Keratinocyte (primary cell): Measurements from ENCODE around the gene TAF6. TPM values are rescaled to one million over a fixed set of nuclear protein-coding genes. Genes with fewer than 3 reads are reported as not detected.

ENCODE experiments used
- DNase-seq: peaks from one replicate; pipeline ENCODE4 v3.0.0-alpha.2; 2011; ENCODE audit warnings: low read depth, missing footprints, low spot score
- FAIRE-seq: peaks from 2 replicates; lab custom pipeline; 2011; peaks lifted over from hg19 to GRCh38; lab: Jason Lieb, UNC
- H2AFZ ChIP-seq: 2 replicates; pipeline ENCODE4 v1.6.0; 2012; ENCODE audit warnings: low read length, control low read depth, inconsistent platforms; ENCODE audit not compliant: control insufficient read depth
- H3K27ac ChIP-seq: 2 replicates; pipeline ENCODE4 v1.5.1; 2011; ENCODE audit warnings: low read length; ENCODE audit not compliant: control insufficient read depth, insufficient read depth
- H3K27me3 ChIP-seq: 3 replicates; pipeline ENCODE4 v1.6.0; 2011; ENCODE audit warnings: low read length; ENCODE audit not compliant: control insufficient read depth, insufficient read depth; ENCODE audit errors: extremely low read depth
- H3K36me3 ChIP-seq, 2 experiments: 2 replicates in 1 of 2; 3 replicates in 1 of 2; pipeline ENCODE4 v1.5.1; 2011; ENCODE audit warnings: low read length in 2 of 2, mild to moderate bottlenecking in 1 of 2; ENCODE audit not compliant: control insufficient read depth in 2 of 2, insufficient read depth in 2 of 2; ENCODE audit errors: extremely low read depth in 1 of 2
- H3K4me1 ChIP-seq: 3 replicates; pipeline ENCODE4 v1.5.1; 2011; ENCODE audit warnings: low read length; ENCODE audit not compliant: control insufficient read depth, insufficient read depth; ENCODE audit errors: extremely low read depth
- H3K4me2 ChIP-seq: 3 replicates; pipeline ENCODE4 v1.6.0; 2011; ENCODE audit warnings: low read depth, low read length; ENCODE audit not compliant: control insufficient read depth, insufficient read depth; ENCODE audit errors: extremely low read depth
- H3K4me3 ChIP-seq, 3 experiments: fragments of 200-600 bp in 1 of 3; sonication (generic) in 1 of 3; 2 replicates in 2 of 3; 3 replicates in 1 of 3; pipeline ENCODE4 v1.5.1; 2011 to 2016; ENCODE audit warnings: low read length in 3 of 3, mild to moderate bottlenecking in 3 of 3, control low read depth in 2 of 3, inconsistent platforms in 1 of 3, low read depth in 1 of 3, mixed read lengths in 1 of 3, mixed run types in 1 of 3, moderate library complexity in 1 of 3; ENCODE audit not compliant: control insufficient read depth in 2 of 3, insufficient read depth in 2 of 3; ENCODE audit errors: extremely low read depth in 1 of 3
- H3K79me2 ChIP-seq: 2 replicates; pipeline ENCODE4 v1.6.0; 2012; ENCODE audit warnings: low read length; ENCODE audit not compliant: control insufficient read depth, insufficient read depth
- H3K9ac ChIP-seq: 3 replicates; pipeline ENCODE4 v1.6.0; 2011; ENCODE audit warnings: low read length; ENCODE audit not compliant: control insufficient read depth, insufficient read depth; ENCODE audit errors: extremely low read depth
- H3K9me1 ChIP-seq: 3 replicates; pipeline ENCODE4 v1.6.0; 2011; ENCODE audit warnings: low read length; ENCODE audit not compliant: control insufficient read depth, insufficient read depth; ENCODE audit errors: extremely low read depth
- H3K9me3 ChIP-seq: 2 replicates; pipeline ENCODE4 v1.5.1; 2012; ENCODE audit warnings: low read depth, low read length; ENCODE audit not compliant: control insufficient read depth
- H4K20me1 ChIP-seq: 3 replicates; pipeline ENCODE4 v1.6.0; 2011; ENCODE audit warnings: low read length; ENCODE audit not compliant: control insufficient read depth, insufficient read depth; ENCODE audit errors: extremely low read depth
- dilution Hi-C: fragments of 300-500 bp; cut with MboI; formaldehyde crosslinking; loops from one replicate; pipeline ENCODE4 v1.7.0; 2020; ENCODE audit warnings: low sequenced_read_pairs; ENCODE audit not compliant: extremely low pct_ligation_motif_present
- polyA plus RNA-seq, 5 experiments: library from polyadenylated mRNA; depleted of rRNA in 3 of 5; stranded (reverse) in 3 of 5; stranded (forward) in 1 of 5; unstranded in 1 of 5; fragments of >200 nt; gene quantifications; 1 replicate in 1 of 5; 2 replicates in 3 of 5; 3 replicates in 1 of 5; pipeline versions ENCODE4 v1.2.1 to v1.2.3, GENCODE V29; 2011 to 2012; ENCODE audit warnings: missing spikeins in 2 of 5, low read depth in 1 of 5, low replicate concordance in 1 of 5
- small RNA-seq, 3 experiments: library from RNA; depleted of rRNA; stranded (forward); fragments of <200 nt; gene quantifications; one replicate each; pipeline ENCODE3, GENCODE V24; 2012; ENCODE audit warnings: low read depth in 3 of 3, low replicate concordance in 1 of 3; ENCODE audit not compliant: insufficient read length in 3 of 3
- TF ChIP-seq, protein P1 (sequence below), 3 experiments: IDR thresholded peaks in 1 of 3; conservative IDR thresholded peaks in 1 of 3; optimal IDR thresholded peaks in 1 of 3; 2 replicates in 2 of 3; 3 replicates in 1 of 3; pipeline versions ENCODE3 to v1.5.1; 2011; ENCODE audit warnings: low read length in 3 of 3, mild to moderate bottlenecking in 3 of 3, moderate library complexity in 2 of 3, control low read depth in 1 of 3, inconsistent platforms in 1 of 3; ENCODE audit not compliant: insufficient read depth in 2 of 3; ENCODE audit errors: extremely low read depth in 1 of 3

The TAF6 gene
- polyA plus RNA-seq, 1 donor (not counting 4 experiments of a cell fraction or from before 2014, with no cell fraction given): 7.6 TPM

DNA sequence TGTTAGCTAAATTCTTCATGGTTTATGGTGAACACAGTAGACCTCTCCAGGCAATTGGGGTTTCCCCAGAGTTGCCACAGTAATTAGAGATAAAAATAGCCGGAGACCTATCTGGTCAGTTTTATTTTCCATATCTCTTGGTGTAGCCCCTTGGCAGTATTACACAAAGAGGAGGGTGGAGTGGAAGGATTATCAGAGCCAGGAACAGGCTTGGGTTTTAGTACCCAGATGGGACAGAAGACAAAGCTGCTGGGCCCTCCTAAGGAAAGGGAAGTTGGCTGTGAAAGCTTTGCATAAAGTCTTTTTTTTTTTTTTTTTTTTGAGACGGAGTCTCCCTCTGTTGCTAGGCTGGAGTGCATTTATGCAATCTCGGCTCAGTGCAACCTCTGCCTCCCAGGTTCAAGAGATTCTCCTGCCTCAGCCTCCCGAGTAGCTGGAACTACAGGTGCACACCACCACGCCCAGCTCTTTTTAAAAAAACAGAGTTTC lies 59.9 kb downstream of the TAF6 start:
- H3K79me2 ChIP-seq: no peaks in the 10 kb centered on the region

More for the DNA sequence above, 59.9 kb downstream of the TAF6 start:
- H3K27ac ChIP-seq: no peak overlapping the region
- no peaks in the 10 kb centered on the region for H4K20me1 ChIP-seq
- DNase-seq (no peak), FAIRE-seq (no peak)
- dilution Hi-C loops: no loop called here
- H3K4me2 ChIP-seq: no peak overlapping the region
- H3K27me3 ChIP-seq: no peaks in the 10 kb centered on the region
- no peak overlapping the region for H3K4me3 ChIP-seq
- no peaks in the 10 kb centered on the region for H3K9me3 ChIP-seq
- H3K9ac ChIP-seq: no peak overlapping the region
- TF ChIP-seq, protein P1, sequence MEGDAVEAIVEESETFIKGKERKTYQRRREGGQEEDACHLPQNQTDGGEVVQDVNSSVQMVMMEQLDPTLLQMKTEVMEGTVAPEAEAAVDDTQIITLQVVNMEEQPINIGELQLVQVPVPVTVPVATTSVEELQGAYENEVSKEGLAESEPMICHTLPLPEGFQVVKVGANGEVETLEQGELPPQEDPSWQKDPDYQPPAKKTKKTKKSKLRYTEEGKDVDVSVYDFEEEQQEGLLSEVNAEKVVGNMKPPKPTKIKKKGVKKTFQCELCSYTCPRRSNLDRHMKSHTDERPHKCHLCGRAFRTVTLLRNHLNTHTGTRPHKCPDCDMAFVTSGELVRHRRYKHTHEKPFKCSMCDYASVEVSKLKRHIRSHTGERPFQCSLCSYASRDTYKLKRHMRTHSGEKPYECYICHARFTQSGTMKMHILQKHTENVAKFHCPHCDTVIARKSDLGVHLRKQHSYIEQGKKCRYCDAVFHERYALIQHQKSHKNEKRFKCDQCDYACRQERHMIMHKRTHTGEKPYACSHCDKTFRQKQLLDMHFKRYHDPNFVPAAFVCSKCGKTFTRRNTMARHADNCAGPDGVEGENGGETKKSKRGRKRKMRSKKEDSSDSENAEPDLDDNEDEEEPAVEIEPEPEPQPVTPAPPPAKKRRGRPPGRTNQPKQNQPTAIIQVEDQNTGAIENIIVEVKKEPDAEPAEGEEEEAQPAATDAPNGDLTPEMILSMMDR (optimal IDR thresholded peaks at IDR 0.05 in 1 of 3, IDR thresholded peaks at IDR 0.05 in 1 of 3, conservative IDR thresholded peaks at IDR 0.05 in 1 of 3; ENCODE audit: extremely low read depth in 1 of 3, insufficient read depth in 2 of 3, low read length in 3 of 3): no peak
- no peak overlapping the region for H2AFZ ChIP-seq
- no peaks in the 10 kb centered on the region for H3K9me1 ChIP-seq
- H3K4me1 ChIP-seq: no peaks in the 10 kb centered on the region
- peaks cover 7 to 23% of the 10 kb centered on the region in 2 experiments for H3K36me3 ChIP-seq

Small RNA genes lying within 50 kb of the gene (small RNA-seq; reads per million reads assigned to genes)
- 410 to 20,047 (median 18,698) reads per million in 3 experiments for gene MIR106B
- gene MIR25: 622 to 9,902 (median 7,645) reads per million in 3 experiments
- 257 to 5,378 (median 4,167) reads per million in 3 experiments for gene MIR93

Other genes starting within 250 kb of the TAF6 start
- 0.09 TPM in 1 of 3 replicates, not detected in the others for gene OR2AE1, start 242.3 kb downstream of the TAF6 start, polyA plus RNA-seq
- 17.9 to 25.5 TPM (median 19.7 TPM) in 3 replicates for gene TRIM4, start 199.8 kb downstream of the TAF6 start, polyA plus RNA-seq
- not detected in 3 replicates for gene GJC3, start 189.7 kb downstream of the TAF6 start, polyA plus RNA-seq
- gene AZGP1, start 143.3 kb downstream of the TAF6 start, polyA plus RNA-seq: 0.14 to 1.3 TPM (median 1.3 TPM) in 3 replicates
- gene ZKSCAN1, start 103.8 kb downstream of the TAF6 start, polyA plus RNA-seq: 20.6 to 26.8 TPM (median 24.7 TPM) in 3 replicates
- 11.2 to 12.9 TPM (median 12.6 TPM) in 3 replicates for gene ZSCAN21, start 69.6 kb downstream of the TAF6 start, polyA plus RNA-seq
- gene ZNF3, start 37.6 kb downstream of the TAF6 start, polyA plus RNA-seq: 16.6 to 17.7 TPM (median 16.8 TPM) in 3 replicates
- 144 to 184 TPM (median 171 TPM) in 3 replicates for gene COPS6, start 30.4 kb downstream of the TAF6 start, polyA plus RNA-seq
- gene MCM7, start 18.0 kb downstream of the TAF6 start, polyA plus RNA-seq: 23.7 to 60.0 TPM (median 46.8 TPM) in 3 replicates
- gene AP4M1, start 17.7 kb downstream of the TAF6 start, polyA plus RNA-seq: 13.7 to 15.2 TPM (median 14.2 TPM) in 3 replicates
- 7.7 to 9.9 TPM (median 9.8 TPM) in 3 replicates for gene CNPY4, start 276 bp upstream of the TAF6 start, polyA plus RNA-seq
- 0.21 to 0.50 TPM (median 0.46 TPM) in 3 replicates for gene MBLAC1, start 7.6 kb upstream of the TAF6 start, polyA plus RNA-seq
- gene LAMTOR4, start 29.6 kb upstream of the TAF6 start, polyA plus RNA-seq: 99.2 to 151 TPM (median 115 TPM) in 3 replicates
- 3.1 to 4.7 TPM (median 4.4 TPM) in 3 replicates for gene TRAPPC14, start 39.4 kb upstream of the TAF6 start, polyA plus RNA-seq
- gene GAL3ST4, start 49.3 kb upstream of the TAF6 start, polyA plus RNA-seq: 1.5 to 2.7 TPM (median 1.5 TPM) in 3 replicates
- gene GPC2, start 58.0 kb upstream of the TAF6 start, polyA plus RNA-seq: 0.55 to 0.81 TPM (median 0.61 TPM) in 3 replicates
- 0.10 to 0.28 TPM (median 0.15 TPM) in 3 replicates for gene STAG3, start 58.6 kb upstream of the TAF6 start, polyA plus RNA-seq
- gene PVRIG, start 100.6 kb upstream of the TAF6 start, polyA plus RNA-seq: 0.31 to 0.41 TPM (median 0.36 TPM) in 3 replicates
- not detected in 3 replicates for gene SPDYE3, start 188.3 kb upstream of the TAF6 start, polyA plus RNA-seq
- 16.5 to 31.4 TPM (median 23.1 TPM) in 3 replicates for gene PILRB, start 238.8 kb upstream of the TAF6 start, polyA plus RNA-seq